ENCODE data around the gene ARSB. TPM values are rescaled to one million over a fixed set of nuclear protein-coding genes. Genes with fewer than 3 reads are reported as not detected.

The ARSB gene
- total and polyA plus RNA-seq, 10 of the 15 experiments (the other 5 are each of a cell fraction or from before 2014, with no cell fraction given), result 1.2 to 8.2 (median 6.1) TPM

DNA sequence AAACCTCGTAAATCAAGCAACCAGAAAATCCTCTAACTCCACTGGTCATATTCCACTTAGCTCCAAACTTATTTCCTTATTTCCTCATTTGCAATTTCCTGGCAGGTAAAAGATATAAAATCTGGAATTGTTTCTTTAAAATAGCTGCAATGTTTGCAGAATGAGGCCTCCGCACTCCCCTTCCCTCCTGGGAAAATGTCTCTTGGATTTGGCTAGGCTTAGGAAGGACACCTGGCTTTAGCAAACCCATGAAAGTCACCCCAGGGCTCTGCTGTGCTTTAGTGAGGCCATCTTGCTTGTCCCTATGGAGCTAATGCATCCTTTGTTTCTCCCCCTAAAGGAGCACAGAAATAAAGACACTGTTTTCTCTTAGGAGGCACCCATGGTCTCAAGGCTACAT, 10.5 kb downstream of the ARSB start (continued):
- TF ChIP-seq ETV6 (conservative IDR thresholded peaks at IDR 0.05 in 1 of 2, IDR thresholded peaks at IDR 0.05 in 1 of 2; ENCODE audit: borderline replicate concordance in 1 of 2, low read depth in 1 of 2), result no peak
- no peak for TF ChIP-seq RELA (IDR thresholded peaks at IDR 0.05; ENCODE audit: borderline replicate concordance, partially characterized antibody)
- TF ChIP-seq, protein P1, sequence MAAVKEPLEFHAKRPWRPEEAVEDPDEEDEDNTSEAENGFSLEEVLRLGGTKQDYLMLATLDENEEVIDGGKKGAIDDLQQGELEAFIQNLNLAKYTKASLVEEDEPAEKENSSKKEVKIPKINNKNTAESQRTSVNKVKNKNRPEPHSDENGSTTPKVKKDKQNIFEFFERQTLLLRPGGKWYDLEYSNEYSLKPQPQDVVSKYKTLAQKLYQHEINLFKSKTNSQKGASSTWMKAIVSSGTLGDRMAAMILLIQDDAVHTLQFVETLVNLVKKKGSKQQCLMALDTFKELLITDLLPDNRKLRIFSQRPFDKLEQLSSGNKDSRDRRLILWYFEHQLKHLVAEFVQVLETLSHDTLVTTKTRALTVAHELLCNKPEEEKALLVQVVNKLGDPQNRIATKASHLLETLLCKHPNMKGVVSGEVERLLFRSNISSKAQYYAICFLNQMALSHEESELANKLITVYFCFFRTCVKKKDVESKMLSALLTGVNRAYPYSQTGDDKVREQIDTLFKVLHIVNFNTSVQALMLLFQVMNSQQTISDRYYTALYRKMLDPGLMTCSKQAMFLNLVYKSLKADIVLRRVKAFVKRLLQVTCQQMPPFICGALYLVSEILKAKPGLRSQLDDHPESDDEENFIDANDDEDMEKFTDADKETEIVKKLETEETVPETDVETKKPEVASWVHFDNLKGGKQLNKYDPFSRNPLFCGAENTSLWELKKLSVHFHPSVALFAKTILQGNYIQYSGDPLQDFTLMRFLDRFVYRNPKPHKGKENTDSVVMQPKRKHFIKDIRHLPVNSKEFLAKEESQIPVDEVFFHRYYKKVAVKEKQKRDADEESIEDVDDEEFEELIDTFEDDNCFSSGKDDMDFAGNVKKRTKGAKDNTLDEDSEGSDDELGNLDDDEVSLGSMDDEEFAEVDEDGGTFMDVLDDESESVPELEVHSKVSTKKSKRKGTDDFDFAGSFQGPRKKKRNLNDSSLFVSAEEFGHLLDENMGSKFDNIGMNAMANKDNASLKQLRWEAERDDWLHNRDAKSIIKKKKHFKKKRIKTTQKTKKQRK (IDR thresholded peaks at IDR 0.05; ENCODE audit: low read depth, low read length), result no peak
- no peak for TF ChIP-seq YY1 (IDR thresholded peaks at IDR 0.05; ENCODE audit: low read depth, low read length)
- TF ChIP-seq FOXM1 (IDR thresholded peaks at IDR 0.05; ENCODE audit: low read depth, low read length), result no peak

DNA sequence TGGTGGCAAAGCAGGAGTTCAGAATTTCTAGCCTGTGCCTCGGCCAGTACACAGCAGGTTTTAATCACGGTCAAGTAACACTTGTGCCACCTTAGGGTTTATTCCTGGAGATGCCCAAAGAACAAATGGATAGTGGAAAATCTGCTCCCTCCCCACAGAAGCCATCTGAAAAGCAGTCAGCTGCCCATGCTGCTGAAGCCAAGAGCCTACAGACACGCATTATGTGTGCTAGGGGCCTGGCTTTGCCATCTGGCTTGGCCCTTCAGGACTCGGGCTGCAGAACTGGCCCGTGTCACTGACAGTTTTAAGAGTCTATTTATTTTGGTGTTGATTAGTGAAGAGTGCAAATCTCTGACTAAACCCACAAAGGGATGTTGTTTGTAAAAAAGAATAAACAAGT, 11.1 kb downstream of the ARSB start:
- intact Hi-C loops (cut with micrococcal nuclease; ENCODE audit: unreplicated experiment), result loop anchor here (10.0 kb wide), 1 partner anchor 329 kb away; the partner anchor contains the start of gene LHFPL2
- Histone ChIP-seq H2AFZ (ENCODE audit: control insufficient read depth, low read depth, low read length) (no peak overlapping the region), H3K79me2 (ENCODE audit: control insufficient read depth, insufficient read depth, low read length) (no peaks in the 10 kb centered on the region), H3K9ac (ENCODE audit: control insufficient read depth, insufficient read depth, low read length) (no peak overlapping the region), H3K9me3 (replicated peaks; ENCODE audit: control insufficient read depth, insufficient read depth, low read length) (no peaks in the 10 kb centered on the region; the same call in 2 of the 3 replicates), H3K4me3 (no peak overlapping the region), H3K36me3 (ENCODE audit: control insufficient read depth in 2 of 2, insufficient read depth in 2 of 2, low read length in 1 of 2) (no peaks in the 10 kb centered on the region), H3K27ac (ENCODE audit: control insufficient read depth, insufficient read depth) (no peak overlapping the region), H3K27me3 (replicated peaks in 1 of 2; ENCODE audit: control insufficient read depth in 2 of 2, insufficient read depth in 2 of 2, low read length in 1 of 2) (no peaks in the 10 kb centered on the region), H4K20me1 (ENCODE audit: control insufficient read depth, insufficient read depth) (no peaks in the 10 kb centered on the region), H3K4me2 (ENCODE audit: control insufficient read depth, insufficient read depth) (no peak overlapping the region), H3K4me1 (ENCODE audit: control insufficient read depth, insufficient read depth, low read length) (peaks cover 4% of the 10 kb centered on the region; the same call in 1 of the 2 replicates)
- ChIA-PET SMC1A (ENCODE audit: uncharacterized antibody, unreplicated experiment) (interaction anchor here (1.1 to 4.0 kb wide), 3 partner anchors 8 to 74 kb away, joined by 5 to 16 read pairs (median 5); no protein-coding TSS in a partner anchor), POLR2A (no interaction called here), CTCF (interaction anchor here (0.6 to 5.4 kb wide), 6 partner anchors 9 to 211 kb away, joined by 3 to 27 read pairs (median 6); no protein-coding TSS in a partner anchor), RAD21 (ENCODE audit: unreplicated experiment) (interaction anchor here (1.3 to 1.7 kb wide), 2 partner anchors 8 to 75 kb away, joined by 3 to 7 read pairs; no protein-coding TSS in a partner anchor)
- 88% methylated on average over 5 of the region's 5 CpGs for WGBS (ENCODE audit: insufficient coverage, insufficient replicate concordance, low lambda C conversion rate, missing lambda C conversion rate)
- BruUV-seq (replicated peaks), result no TSS peak
- no peak for DNase-seq (ENCODE audit: low read depth, low spot score)
- ATAC-seq, result no peak
- in situ Hi-C loops (cut with MboI), result no loop called here
- no peak for FAIRE-seq
- TF ChIP-seq, protein P2, sequence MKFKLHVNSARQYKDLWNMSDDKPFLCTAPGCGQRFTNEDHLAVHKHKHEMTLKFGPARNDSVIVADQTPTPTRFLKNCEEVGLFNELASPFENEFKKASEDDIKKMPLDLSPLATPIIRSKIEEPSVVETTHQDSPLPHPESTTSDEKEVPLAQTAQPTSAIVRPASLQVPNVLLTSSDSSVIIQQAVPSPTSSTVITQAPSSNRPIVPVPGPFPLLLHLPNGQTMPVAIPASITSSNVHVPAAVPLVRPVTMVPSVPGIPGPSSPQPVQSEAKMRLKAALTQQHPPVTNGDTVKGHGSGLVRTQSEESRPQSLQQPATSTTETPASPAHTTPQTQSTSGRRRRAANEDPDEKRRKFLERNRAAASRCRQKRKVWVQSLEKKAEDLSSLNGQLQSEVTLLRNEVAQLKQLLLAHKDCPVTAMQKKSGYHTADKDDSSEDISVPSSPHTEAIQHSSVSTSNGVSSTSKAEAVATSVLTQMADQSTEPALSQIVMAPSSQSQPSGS (IDR thresholded peaks at IDR 0.05; ENCODE audit: low read length), result no peak
- no peak for TF ChIP-seq CREB1 (IDR thresholded peaks at IDR 0.05; ENCODE audit: low read depth)
- TF ChIP-seq TCF3 (IDR thresholded peaks at IDR 0.05; ENCODE audit: borderline replicate concordance, insufficient read depth, low read depth, low read length), result no peak
- no peak for TF ChIP-seq NFXL1 (IDR thresholded peaks at IDR 0.05; ENCODE audit: borderline replicate concordance)
- TF ChIP-seq SPI1 (IDR thresholded peaks at IDR 0.05; ENCODE audit: borderline replicate concordance, insufficient read depth, low read depth, low read length), result no peak
- TF ChIP-seq BHLHE40 (IDR thresholded peaks at IDR 0.05; ENCODE audit: borderline replicate concordance in 1 of 2, low read depth in 2 of 2, low read length in 1 of 2), result no peak
- TF ChIP-seq NR2F1 (conservative IDR thresholded peaks at IDR 0.05), result no peak
- no peak for TF ChIP-seq DPF2 (IDR thresholded peaks at IDR 0.05)
- no peak for TF ChIP-seq SREBF1 (IDR thresholded peaks at IDR 0.05; ENCODE audit: low read length)
- TF ChIP-seq RB1 (IDR thresholded peaks at IDR 0.05; ENCODE audit: borderline replicate concordance), result no peak
- no peak for TF ChIP-seq STAT1 (conservative IDR thresholded peaks at IDR 0.05)
- TF ChIP-seq, protein P3, sequence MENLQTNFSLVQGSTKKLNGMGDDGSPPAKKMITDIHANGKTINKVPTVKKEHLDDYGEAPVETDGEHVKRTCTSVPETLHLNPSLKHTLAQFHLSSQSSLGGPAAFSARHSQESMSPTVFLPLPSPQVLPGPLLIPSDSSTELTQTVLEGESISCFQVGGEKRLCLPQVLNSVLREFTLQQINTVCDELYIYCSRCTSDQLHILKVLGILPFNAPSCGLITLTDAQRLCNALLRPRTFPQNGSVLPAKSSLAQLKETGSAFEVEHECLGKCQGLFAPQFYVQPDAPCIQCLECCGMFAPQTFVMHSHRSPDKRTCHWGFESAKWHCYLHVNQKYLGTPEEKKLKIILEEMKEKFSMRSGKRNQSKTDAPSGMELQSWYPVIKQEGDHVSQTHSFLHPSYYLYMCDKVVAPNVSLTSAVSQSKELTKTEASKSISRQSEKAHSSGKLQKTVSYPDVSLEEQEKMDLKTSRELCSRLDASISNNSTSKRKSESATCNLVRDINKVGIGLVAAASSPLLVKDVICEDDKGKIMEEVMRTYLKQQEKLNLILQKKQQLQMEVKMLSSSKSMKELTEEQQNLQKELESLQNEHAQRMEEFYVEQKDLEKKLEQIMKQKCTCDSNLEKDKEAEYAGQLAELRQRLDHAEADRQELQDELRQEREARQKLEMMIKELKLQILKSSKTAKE (IDR thresholded peaks at IDR 0.05; ENCODE audit: low read depth, poor library complexity, severe bottlenecking), result no peak

All from GM12878 (cell line).